Measurements from ENCODE around the gene COL9A3.

The COL9A3 gene

DNA sequence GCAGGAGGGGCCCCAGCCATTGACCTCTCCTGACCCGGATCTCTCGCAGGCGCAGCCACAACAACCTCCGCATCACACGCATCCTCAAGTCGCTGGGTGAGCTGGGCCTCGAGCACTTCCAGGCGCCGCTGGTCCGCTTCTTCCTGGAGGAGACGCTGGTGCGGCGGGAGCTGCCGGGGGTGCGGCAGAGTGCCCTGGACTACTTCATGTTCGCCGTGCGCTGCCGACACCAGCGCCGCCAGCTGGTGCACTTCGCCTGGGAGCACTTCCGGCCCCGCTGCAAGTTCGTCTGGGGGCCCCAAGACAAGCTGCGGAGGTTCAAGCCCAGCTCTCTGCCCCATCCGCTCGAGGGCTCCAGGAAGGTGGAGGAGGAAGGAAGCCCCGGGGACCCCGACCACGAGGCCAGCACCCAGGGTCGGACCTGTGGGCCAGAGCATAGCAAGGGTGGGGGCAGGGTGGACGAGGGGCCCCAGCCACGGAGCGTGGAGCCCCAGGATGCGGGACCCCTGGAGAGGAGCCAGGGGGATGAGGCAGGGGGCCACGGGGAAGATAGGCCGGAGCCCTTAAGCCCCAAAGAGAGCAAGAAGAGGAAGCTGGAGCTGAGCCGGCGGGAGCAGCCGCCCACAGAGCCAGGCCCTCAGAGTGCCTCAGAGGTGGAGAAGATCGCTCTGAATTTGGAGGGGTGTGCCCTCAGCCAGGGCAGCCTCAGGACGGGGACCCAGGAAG, 4.5 kb upstream of the COL9A3 start:
- DNase-seq = no peak

DNA sequence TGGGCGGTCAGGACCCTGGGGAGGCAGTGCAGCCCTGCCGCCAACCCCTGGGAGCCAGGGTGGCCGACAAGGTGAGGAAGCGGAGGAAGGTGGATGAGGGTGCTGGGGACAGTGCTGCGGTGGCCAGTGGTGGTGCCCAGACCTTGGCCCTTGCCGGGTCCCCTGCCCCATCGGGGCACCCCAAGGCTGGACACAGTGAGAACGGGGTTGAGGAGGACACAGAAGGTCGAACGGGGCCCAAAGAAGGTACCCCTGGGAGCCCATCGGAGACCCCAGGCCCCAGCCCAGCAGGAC, 4.0 kb upstream of the COL9A3 start:
- DNase-seq = no peak

DNA sequence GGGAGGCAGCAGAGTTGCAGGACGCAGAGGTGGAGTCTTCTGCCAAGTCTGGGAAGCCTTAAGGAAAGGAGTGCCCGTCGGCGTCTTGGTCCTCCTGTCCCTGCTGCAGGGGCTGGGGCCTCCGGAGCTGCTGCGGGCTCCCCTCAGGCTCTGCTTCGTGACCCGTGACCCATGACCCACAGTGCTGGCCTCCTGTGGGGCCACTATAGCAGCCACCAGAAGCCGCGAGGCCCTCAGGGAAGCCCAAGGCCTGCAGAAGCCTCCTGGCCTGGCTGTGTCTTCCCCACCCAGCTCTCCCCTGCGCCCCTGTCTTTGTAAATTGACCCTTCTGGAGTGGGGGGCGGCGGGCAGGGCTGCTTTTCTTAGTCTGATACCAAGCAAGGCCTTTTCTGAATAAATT, 3.3 kb upstream of the COL9A3 start:
- DNase-seq = no peak

DNA sequence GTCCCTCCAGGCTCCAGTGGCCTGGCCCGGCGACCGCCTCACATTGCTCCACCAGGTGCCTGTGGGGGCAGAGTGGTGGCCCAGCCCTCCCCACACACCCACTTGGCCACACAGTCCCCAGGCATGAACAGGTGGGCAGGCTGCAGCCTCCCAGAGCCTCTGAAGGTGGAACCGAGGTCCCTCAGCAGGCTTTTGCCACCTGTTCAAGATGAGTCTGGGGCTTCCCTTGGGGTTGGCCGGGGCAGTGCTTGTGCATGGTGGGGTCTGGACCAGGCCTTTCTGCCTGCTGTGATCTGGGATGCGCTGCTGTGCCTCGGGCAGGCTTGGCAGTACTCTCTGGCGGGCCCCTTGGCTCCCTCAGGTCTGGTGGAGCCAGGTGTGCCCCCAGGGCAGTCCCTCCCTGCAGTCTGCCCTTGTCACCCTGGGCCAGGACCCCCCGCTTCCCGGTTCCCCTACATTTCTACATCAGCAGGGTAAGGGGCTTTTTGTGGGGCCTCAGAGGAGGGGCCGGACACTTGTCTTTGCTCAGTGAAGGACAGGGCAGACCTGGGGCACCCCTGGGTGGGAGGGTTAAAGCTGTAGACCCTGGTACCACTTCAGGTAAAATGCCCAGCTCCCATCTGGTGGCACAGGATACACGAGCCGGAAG, 2.7 kb upstream of the COL9A3 start:
- no peak for DNase-seq

DNA sequence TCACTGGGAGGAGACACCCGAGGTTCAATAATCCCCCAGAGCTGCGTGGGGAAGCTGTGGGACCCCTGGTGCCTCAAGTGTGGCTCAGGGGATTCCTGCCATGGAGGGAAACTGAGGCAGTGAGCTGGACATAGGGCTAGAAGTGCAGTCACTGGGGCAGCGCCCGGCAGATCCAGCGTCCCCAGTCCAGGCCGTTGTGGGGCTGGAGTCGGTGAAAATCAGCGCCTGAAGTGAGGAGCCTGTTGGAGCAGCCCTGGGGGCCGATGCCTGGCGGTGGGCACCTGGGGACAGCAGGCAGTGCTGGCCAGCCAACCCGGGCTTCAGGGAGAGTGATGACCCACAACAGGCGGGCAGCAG, 2.2 kb upstream of the COL9A3 start:
- no peak for DNase-seq

DNA sequence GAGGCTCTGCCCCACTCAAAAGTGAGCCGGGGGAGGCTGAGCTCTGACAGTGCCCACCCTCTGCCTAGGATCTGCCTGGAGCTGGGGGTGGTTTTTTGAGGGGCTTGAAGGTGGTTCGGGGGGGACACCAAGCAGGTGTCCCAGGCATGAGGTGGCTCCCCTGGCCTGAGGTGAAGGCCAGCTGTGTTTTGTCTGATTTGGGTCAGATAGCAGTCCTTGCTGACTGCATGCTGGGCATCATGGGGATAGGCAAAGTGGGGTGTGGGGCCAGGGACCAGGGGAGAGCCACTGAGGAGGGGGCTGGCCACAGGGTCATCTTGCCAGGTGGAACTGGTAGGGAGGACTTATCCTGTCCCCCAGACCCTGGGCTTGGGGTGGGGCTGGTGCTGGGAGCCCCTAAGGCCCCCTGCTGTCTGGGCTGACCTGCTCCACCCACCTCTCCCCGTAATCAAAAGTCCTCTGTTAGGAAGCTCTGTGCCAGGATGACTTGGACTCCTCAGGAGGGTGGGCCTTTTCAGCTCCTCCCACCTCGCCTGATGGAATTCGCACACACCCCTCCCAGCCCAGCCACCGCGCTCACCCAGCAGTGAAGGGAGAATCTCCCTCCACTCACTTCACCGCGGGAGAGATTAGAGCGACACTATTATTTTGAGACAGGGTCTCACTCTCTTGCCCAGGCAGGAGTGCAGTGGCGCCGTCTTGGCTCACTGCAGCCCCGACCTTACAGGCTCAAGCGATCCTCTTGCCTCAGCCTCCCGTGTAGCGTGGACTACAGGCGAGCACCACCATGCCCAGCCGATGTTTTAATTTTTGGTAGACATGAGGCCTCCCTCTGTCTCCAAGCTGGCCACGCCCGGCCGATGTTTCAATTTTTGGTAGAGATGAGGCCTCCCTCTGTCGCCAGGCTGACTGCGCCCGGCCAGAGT, 1.5 kb upstream of the COL9A3 start:
- no peak for DNase-seq

DNA sequence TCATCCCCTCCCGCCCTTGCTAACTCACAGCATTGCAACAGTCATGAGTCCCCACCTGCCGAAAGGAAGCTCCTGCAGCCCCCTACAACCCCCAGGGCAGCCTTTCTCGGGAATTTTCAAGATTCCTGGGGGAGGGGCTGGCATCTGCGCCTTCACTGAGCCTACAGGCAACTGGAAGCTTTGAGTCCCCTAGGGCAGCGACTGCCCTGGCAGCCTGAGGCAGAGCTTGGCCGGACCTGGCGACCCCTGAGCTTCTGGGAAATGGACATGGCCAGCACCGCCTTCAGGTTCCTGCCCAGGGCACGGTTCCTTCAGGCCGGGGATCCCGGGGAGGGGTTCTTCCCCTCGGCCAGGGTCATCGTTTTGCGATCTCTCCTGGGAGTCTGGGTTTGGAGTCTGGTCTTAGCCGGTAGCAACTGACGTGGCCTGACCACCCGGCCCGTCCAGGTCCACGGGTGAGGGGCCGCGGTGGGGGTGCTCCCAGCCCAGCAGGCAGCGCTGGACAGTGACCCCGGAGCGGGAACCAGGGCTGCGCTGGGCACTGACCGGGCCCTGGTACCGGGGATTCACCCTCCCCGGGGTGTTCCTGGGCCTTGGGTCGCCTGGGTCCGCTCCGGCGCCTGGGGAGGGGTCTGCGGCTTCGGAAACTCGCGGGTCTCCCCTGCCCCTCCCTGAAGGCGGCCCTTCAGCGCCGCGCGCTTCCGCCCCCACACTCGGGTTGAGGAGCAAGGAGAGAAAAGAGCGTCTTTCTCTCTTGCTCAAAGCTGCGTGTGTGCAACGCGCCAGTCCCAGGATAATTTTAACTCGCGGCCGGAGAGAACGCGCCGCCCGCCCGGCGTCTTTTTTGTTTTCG, 593 bp upstream of the COL9A3 start:
- peak; percentile 32 for DNase-seq

DNA sequence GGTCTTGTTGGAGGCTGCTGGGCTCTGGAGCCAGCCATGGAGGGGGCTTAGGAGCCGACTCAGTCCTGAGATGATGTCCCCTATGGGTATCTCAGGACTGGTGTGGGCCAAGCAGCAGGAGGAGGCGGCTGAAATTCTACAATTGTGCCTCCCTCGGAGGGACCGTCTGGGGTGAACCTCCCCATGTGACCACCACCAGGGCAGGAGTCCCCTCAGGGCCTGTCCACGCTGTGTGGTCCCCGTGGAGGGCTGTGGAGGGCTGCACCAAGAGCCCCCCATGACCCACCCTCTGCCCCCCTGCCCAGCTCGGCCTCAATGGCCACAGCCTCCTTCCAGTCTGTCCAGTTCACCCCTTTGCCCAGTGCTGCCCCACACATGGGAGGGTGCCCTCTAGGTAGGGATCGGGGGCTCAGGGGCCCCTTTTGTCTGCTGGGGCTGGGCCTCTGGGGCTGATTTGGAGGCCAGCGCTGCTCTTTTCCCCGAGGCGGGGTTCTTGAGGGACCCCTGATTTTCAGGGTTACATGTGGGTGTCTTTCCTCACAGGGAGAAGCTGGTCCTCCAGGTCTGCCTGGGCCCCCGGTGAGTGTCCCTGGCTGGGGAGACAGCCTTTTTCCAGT, 1.2 kb downstream of the COL9A3 start:
- no peak for DNase-seq

DNA sequence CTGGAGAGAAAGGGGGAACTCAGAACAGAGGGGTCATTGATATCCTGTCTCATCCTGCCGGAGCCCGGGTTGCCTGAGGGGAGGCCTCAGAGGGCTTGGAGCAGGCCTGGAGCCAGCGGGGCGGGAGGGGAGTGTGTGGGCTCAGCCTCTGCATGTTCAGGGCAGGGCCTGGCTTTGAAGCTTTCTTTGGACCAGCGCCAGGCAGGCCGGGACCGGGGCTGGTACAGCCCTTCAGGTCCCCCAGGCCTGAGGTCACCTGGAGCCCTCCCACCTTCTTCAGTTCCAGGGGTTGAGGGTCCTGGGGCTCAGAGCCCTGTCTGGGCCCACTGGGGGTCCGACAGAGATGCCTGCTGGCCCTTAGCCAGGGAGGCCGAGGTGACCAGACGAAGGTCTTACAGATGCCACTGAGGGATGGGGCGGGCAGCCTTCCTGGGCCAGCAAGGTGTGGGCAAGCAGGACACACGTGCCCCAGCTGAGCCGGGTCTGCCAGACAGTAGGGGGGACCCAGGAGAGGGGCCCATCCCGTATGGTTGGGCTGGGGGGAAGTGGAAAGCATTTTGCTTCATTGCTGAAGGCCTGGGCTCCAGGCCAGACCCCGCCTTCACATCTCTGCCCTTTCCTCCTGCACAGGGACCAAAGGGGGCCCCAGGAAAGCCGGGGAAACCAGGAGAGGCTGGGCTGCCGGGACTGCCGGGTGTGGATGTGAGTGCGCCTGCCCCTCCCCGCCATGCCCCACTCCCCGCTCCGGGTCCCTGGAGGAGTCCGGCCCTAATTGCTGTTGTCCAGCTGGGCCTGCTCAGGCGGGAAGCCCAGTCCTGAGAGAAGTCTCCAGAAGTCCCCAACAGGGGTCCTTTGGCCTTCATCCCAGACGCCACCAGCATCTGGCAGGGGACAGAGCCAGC, 2.0 kb downstream of the COL9A3 start:
- no peak for DNase-seq

DNA sequence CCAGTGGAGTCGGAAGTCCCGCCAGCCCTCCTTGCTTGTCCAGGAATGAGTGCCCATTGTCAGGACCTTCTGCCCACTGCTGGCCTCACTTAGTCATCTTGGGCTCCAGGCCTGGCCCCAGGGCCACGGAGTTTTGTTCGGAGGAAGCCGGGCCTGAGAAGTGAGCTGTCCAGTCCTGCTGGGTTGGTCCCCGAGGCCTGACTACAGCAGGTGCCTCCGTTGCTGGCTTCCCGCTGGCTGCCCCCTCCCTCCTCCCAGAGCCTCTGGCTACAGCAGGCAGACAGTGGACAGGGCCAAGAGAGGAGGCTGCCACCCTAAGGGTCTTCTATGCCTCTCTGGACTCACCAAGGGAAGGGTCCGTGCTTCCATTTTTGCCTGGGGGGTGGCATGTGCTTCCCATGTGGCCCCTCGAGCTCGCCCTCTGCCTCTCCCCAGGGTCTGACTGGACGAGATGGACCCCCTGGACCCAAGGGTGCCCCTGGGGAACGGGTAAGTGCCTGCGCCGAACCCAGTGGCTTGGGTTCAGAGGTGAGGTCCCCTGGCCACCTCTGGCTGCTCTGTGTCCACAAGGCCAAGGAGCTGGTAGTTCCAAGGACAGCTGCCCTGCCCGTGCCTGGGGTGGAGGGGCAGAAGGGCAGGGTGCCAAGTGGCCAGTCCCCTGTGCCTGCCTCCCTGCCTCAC, 2.8 kb downstream of the COL9A3 start:
- DNase-seq = no peak

DNA sequence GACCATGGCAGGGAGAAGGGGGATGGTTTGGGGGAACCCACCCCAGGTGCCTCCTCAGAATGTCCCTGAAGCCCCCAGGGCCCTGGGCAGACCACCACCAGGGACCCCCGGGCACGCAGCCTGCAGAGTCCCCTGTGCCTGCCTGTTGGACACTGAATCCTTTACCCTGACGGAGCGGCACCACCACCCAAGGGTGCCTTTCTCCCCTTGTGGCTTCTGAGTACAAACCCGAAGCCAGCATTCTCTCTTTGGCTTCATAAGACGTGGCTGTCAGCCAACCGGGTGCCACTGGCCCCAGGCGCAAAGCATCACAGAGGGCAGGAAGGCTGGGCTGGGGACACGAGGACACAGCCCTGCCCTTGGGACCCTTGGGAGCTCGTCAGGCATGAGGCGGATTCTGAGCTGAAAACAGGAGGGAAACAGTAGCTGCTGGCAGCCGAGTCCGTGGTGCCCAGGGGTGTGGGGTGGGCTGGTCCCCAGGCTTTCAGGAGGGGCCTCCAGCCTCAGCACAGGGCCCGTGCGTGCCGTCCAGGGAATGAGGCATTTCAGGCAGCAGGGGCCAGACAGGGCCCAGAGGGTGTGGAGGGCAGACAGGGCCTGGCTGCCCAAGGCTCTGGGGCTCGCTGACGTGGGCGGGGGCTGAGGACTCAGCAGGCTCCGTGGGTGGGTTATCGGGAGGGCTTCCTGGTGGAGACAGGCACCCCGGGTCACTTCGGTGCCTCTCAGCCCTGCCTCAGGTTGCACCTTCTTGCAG, 3.5 kb downstream of the COL9A3 start:
- DNase-seq = no peak

DNA sequence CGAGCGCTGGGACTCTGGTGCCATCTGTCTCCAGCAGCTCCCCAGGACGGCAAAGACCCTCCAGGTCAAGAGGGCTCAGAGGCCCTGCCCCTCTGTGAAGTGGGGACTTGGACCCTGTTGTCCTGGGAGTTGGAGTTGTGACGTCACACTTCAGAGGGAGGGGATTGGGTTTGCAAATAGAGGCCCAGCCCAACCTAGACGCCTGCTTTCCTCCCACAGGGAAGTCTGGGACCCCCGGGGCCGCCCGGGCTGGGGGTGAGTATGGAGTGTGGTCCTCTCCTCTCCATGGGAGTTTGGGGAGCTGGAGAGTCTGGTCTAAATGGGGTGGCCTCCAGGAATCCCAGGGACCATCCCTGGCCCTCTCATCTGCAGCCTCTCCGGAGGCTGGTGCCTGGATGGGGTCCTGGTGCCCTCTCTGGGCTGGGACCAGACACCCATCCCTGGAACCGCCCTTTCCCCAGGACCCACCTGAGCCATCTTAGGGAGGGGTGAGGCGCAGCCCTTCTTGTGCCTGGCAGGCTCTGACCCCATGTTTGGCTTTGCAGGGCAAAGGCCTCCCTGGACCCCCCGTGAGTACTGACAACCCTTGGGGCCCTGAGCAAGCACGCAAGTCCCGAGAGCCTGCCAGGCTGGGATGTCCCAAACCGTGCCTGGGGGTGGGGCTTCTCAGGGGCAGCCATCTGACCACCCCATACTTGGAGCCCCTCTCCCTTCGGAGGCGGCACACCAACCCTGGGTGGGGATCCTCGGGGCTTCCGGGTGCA, 4.3 kb downstream of the COL9A3 start:
- no peak for DNase-seq

DNA sequence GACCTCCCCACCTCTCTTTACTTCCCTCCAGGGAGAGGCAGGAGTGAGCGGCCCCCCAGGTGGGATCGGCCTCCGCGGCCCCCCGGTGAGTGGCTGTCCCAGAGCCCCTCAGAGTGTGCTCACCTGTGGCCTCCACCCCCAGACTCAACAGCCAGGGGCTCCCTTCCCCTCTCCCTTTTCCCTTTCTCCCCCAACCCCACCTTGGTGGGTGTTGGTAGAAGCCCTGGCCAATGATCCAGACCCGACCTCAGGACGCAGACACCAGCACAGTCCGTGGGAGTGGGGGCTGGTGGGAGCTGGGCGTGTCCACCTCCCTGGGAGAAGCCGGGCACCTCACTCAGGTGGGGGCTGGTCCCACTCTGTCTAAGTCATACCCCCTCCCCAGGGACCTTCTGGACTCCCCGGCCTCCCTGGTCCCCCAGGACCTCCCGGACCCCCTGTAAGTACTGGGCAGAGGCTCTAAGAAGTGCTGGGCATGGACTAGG, 4.9 kb downstream of the COL9A3 start:
- DNase-seq = no peak

DNA sequence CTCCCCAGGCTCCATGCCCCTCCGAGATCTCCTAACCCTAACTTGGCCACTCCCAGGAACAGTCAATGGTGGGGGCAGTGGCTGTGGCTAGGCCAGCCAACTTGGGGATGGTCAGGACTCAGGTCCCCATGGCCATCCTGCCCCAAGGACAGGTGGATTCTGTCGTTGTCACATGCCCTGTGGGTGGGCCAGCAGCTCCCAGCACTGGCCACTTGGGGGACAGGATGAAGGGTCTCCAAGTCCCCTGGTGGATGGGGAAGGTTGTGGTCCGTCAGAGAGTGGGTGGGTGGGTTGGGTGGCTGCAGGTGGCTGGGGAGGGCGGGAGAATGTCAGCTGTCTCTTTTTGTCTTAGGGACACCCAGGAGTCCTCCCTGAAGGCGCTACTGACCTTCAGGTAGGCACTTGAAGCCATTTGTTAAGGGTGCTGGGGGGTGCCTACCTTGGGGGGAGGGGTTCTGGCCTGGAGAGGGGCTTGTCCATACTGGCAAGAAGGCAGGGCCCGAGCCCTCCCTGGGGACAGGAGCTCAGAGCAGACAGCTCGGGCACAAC, 5.5 kb downstream of the COL9A3 start:
- DNase-seq = no peak

DNA sequence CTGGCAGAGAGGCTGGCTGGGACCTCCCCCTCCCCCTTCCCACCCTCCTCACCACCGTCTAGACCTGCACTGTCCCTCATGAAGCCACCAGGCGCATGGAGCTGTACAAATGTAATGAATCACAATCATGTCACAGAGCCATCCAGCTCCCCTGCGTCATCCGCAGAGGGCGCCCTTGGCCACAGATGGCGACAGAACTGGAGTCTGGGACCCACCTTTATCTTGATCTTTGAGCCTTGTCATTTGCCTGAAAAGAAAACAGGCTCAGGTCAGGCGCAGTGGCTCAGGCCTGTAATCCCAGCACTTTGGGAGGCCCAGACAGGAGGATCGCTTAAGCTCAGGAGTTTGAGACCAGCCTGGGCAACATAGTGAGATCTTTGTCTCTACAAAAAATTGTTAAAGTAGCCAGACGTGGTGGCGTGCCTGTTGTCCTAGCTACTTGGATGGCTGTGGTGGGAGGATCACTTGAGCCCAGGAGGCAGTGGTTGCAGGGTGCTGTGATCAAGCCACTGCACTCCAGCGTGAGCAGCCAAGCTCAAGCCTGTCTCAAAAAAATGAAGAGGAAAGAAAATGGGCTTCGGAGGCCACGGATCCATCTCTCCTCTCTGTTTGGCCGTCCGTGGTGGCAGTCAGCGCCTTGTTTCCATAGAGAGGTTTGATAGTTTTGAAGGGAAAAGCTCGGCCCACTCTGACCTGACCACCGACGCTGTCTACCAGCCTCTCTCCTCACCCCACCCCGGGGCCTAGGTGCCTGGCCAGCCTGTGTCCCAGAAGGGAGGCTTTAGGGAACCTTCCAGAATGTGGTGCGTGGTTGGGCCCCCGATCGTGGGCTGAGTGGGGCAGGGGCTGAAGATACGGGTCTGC, 6.2 kb downstream of the COL9A3 start:
- DNase-seq = peak; percentile 30

DNA sequence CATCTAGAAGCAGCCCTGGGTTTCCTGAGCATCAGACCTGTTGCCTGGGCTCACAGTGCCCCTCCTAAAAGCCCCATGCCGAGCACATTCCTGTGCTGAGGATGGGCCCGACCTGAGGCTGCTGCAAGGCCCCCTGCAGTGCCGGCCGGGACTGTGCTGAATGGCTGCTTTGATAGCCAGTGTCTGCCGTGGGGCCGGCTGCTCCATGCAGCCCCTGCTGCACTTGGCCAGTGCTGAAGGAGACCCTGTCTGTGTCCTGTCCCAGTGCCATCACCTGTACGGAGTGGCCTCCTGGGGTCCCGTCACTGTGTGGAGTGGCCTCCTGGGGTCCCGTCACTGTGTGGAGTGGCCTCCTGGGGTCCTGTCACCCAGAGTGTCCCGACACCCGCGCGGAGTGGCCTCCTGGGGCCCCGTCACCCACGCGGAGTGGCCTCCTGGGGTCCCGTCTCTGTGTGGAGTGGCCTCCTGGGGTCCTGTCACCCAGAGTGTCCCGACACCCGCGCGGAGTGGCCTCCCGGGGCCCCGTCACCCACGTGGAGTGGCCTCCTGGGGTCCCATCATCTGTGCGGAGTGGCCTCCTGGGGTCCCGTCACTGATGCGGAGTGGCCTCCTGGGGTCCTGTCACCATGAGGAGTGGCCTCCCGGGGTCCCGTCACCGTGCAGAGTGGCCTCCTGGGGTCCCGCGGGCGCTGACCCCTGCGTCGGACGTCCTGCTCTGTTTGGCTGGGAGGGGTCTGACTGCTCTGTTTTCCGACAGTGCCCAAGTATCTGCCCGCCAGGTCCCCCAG, 7.0 kb downstream of the COL9A3 start:
- no peak for DNase-seq
